BLaER1 treated with 17β-estradiol and CSF1 and Interleukin-3, amounts not matched to agents 10 nM and 100 nM (cell line): Measurements from ENCODE around the gene ZACN.

Experiments
- H3K27ac ChIP-seq, 11 experiments: shearing (Covaris generic); formaldehyde crosslinking; 2 replicates each; pipeline ENCODE4 v1.8.1; 2022
- H3K27me3 ChIP-seq, 11 experiments: shearing (Covaris generic); formaldehyde crosslinking; 2 replicates each; pipeline ENCODE4 v1.8.1; 2022
- H3K36me3 ChIP-seq, 11 experiments: shearing (Covaris generic); formaldehyde crosslinking; 2 replicates each; pipeline ENCODE4 v1.8.1; 2022
- H3K4me1 ChIP-seq, 10 experiments: shearing (Covaris generic); formaldehyde crosslinking; 2 replicates each; pipeline ENCODE4 v1.8.1; 2022
- H3K4me2 ChIP-seq, 11 experiments: shearing (Covaris generic); formaldehyde crosslinking; 2 replicates each; pipeline ENCODE4 v1.8.1; 2022
- H3K4me3 ChIP-seq, 10 experiments: shearing (Covaris generic); formaldehyde crosslinking; 2 replicates each; pipeline ENCODE4 v1.8.1; 2022
- H3K9ac ChIP-seq, 11 experiments: shearing (Covaris generic); formaldehyde crosslinking; 2 replicates each; pipeline ENCODE4 v1.8.1; 2022
- H3K9me3 ChIP-seq, 11 experiments: shearing (Covaris generic); formaldehyde crosslinking; replicated peaks in 1 of 11; 2 replicates each; pipeline ENCODE4 v1.8.1; 2022
- H4K20me1 ChIP-seq, 11 experiments: shearing (Covaris generic); formaldehyde crosslinking; 2 replicates each; pipeline ENCODE4 v1.8.1; 2022
- Cebpa-rat ChIP-seq, 11 experiments: shearing (Covaris generic); IDR thresholded peaks; 2 replicates each; pipeline ENCODE4 v1.8.1; 2022

ZACN gene

GRCh38 chr17:76078860-76079534, at the start of gene ZACN:
Gene ZACN (plus strand): TSS chr17:76079182. CDS start chr17:76079265, 83 bp downstream.
- H3K36me3 ChIP-seq: peaks cover 14 to 26% (median 21%) of the 10 kb centered on the region in 11 experiments
- no peak for TF ChIP-seq Cebpa-rat (IDR thresholded peaks at IDR 0.05)
- no peak within 1 kb of the TSS for H3K4me3 ChIP-seq
- peak within 1 kb of the TSS in 3 of 11 experiments; percentile 34 to 47 (median 45); a peak in 3 of 22 replicates for H3K9ac ChIP-seq
- H4K20me1 ChIP-seq: peaks cover 0 to 90% (median 32%) of the 10 kb centered on the region in 11 experiments; a peak in 15 of 22 replicates
- H3K9me3 ChIP-seq: no peaks in the 10 kb centered on the region
- peaks cover 61 to 72% (median 67%) of the 10 kb centered on the region in 11 experiments for H3K27me3 ChIP-seq
- no peak within 1 kb of the TSS for H3K27ac ChIP-seq
- peak within 1 kb of the TSS; percentile 72 to 94 (median 88) for H3K4me2 ChIP-seq
- H3K4me1 ChIP-seq: peaks cover 56 to 66% (median 64%) of the 10 kb centered on the region in 10 experiments

- no peak overlapping the region for H3K4me3 ChIP-seq
- H4K20me1 ChIP-seq: peaks cover 0 to 4% (median 0%) of the 10 kb centered on the region in 11 experiments; a peak in 2 of 22 replicates
- no peak for TF ChIP-seq Cebpa-rat (IDR thresholded peaks at IDR 0.05)
- no peak overlapping the region for H3K27ac ChIP-seq
- H3K4me1 ChIP-seq: peaks cover 10 to 53% (median 42%) of the 10 kb centered on the region in 10 experiments; a peak in 19 of 20 replicates
- H3K9ac ChIP-seq: no peak overlapping the region
- peaks cover 0 to 12% (median 0%) of the 10 kb centered on the region in 11 experiments; a peak in 4 of 22 replicates for H3K9me3 ChIP-seq
- no peak overlapping the region for H3K4me2 ChIP-seq
- H3K27me3 ChIP-seq: no peaks in the 10 kb centered on the region
- peaks cover 0 to 12% (median 0%) of the 10 kb centered on the region in 11 experiments; a peak in 4 of 22 replicates for H3K36me3 ChIP-seq
Observed at GRCh38 chr17:76032073-76032779, 46.8 kb upstream of the ZACN start.

GRCh38 chr17:76032780-76033108, 46.2 kb upstream of the ZACN start:
- H3K4me2 ChIP-seq: no peak overlapping the region
- no peak overlapping the region for H3K9ac ChIP-seq
- no peaks in the 10 kb centered on the region for H3K27me3 ChIP-seq
- H3K27ac ChIP-seq: no peak overlapping the region
- TF ChIP-seq Cebpa-rat (IDR thresholded peaks at IDR 0.05): no peak
- H3K4me1 ChIP-seq: peaks cover 10 to 53% (median 43%) of the 10 kb centered on the region in 10 experiments; a peak in 19 of 20 replicates
- H3K4me3 ChIP-seq: no peak overlapping the region
- peaks cover 0 to 17% (median 0%) of the 10 kb centered on the region in 11 experiments; a peak in 7 of 22 replicates for H3K36me3 ChIP-seq
- H4K20me1 ChIP-seq: peaks cover 0 to 9% (median 0%) of the 10 kb centered on the region in 11 experiments; a peak in 3 of 22 replicates
- H3K9me3 ChIP-seq: peaks cover 0 to 12% (median 0%) of the 10 kb centered on the region in 11 experiments; a peak in 4 of 22 replicates

DNA sequence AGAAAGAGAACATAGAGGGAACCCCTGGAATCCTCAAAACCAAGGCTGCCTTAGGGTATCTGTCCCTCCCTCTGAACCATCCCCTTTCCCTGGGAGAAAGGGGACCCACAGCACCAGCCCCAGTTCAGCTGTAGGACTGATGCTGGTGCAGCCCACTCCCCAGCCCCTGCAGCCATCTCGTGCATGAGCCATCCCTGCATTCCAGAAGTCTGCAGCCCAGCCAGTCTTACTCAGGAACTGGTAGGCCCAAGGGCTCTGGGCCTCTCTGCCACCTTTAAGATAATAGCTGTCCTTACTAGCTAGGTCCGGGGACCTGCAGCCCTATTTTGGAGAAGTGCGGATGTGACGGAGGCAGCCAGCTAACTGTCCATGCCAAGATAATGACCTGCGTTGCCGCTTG, 45.8 kb upstream of the ZACN start:
- Histone ChIP-seq H3K4me1 (peaks cover 10 to 53% (median 45%) of the 10 kb centered on the region in 10 experiments; a peak in 19 of 20 replicates), H3K27ac (no peak overlapping the region), H3K9ac (no peak overlapping the region), H3K9me3 (peaks cover 0 to 12% (median 0%) of the 10 kb centered on the region in 11 experiments; a peak in 4 of 22 replicates), H3K4me3 (no peak overlapping the region), H4K20me1 (peaks cover 0 to 12% (median 0%) of the 10 kb centered on the region in 11 experiments; a peak in 3 of 22 replicates), H3K27me3 (no peaks in the 10 kb centered on the region), H3K4me2 (no peak overlapping the region), H3K36me3 (peaks cover under 1 to 21% (median 4%) of the 10 kb centered on the region in 11 experiments; a peak in 20 of 22 replicates)
- TF ChIP-seq Cebpa-rat (IDR thresholded peaks at IDR 0.05): no peak

DNA sequence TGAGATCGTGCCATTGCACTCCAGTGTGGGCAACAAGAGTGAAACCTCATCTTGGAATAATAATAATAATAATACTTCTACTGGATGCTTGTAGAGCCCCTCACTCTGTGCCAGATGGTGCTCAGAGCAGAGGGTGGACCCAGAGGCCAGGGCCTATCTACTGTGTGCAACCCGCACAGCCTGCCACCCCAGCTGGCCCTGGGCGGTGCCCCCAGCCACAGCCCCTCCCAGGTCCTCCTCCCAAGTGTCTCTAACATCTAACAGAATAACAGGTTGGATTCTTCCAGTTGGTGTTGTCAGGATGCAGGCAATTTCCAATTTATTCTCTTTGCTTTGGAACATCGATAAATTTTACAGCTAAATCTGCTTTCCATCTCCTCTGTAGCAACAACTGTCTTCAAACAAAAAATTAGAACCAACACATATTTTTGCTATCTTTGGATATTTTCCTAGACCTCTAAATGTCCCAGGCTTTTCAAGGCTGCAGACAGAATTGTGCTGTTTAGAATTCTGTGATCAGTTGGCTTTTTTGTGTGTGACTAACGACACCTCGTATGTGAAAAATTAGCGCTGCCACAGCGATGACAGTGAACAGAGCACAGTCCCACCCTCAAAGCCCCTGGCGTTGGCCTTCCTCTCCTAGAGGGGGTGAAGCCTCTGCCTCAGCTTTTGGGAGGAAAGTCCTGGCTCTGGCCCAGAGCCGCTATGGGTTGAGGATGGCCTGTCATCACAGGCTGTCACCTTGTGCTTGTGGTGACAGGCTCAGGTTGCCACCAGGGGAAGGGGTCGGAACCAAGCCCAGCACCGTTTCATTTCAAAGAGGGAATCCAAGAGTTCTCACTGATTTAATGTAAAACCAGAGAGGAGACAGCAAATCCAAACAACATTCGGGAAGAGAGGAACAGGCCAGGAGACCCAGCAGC, 44.3 kb upstream of the ZACN start:
- peaks cover 16 to 36% (median 19%) of the 10 kb centered on the region in 11 experiments for H3K36me3 ChIP-seq

DNA sequence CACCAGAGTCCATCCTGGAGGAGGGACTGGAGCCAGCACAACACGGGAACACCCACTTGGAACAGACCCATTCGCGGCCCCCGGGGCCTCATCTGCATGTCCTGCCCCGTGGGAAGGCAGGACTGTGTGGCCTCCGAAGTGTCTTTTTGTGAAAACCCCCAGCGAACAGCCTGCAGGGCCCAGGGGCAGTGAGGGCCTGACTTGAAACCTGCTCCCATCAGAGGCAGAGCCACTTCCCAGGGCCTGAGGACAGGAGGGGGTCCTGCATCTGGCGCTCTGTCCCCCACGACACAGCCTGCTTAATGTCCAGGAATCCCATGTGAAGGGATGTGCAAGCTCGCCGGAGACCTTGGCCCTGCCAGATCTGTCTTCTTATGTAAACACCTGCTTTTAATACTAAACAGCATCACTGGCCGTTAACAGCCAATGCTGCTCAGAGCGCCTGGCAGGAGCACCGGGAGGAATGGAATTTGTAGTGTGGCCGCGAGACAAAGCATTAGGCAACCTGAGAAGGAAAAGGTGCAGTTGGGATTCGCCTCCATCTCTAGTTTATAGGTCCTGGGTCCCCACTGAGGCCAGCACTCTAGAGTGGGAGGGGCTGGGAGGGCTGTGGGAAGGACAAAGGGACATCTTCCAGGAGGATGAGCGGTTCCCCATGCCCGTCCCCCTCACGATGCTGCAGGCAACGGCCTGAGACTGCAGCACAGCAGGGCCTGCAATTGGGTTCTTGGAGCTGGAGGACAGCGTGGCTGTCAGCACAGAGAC, 42.3 kb upstream of the ZACN start:
- Histone ChIP-seq H3K9ac (peak overlapping the region in 4 of 11 experiments; percentile 24 to 56 (median 40); a peak in 6 of 22 replicates), H3K4me3 (no peak overlapping the region), H3K4me1 (peaks cover 0 to 31% (median 23%) of the 10 kb centered on the region in 10 experiments; a peak in 16 of 20 replicates), H3K36me3 (peaks cover 36 to 56% (median 39%) of the 10 kb centered on the region in 11 experiments), H4K20me1 (peaks cover 0 to 29% (median 0%) of the 10 kb centered on the region in 11 experiments; a peak in 6 of 22 replicates), H3K27me3 (no peaks in the 10 kb centered on the region), H3K9me3 (peaks cover 0 to 12% (median 0%) of the 10 kb centered on the region in 11 experiments; a peak in 4 of 22 replicates), H3K27ac (peak overlapping the region in 6 of 11 experiments; percentile 14 to 62 (median 48); a peak in 9 of 22 replicates), H3K4me2 (peak overlapping the region in 8 of 11 experiments; percentile 49 to 77 (median 67); a peak in 16 of 22 replicates)
- no peak for TF ChIP-seq Cebpa-rat (IDR thresholded peaks at IDR 0.05)

More for the DNA sequence above, 44.3 kb upstream of the ZACN start:
- TF ChIP-seq Cebpa-rat (IDR thresholded peaks at IDR 0.05): no peak
- H3K4me3 ChIP-seq: no peak overlapping the region
- no peak overlapping the region for H3K27ac ChIP-seq
- H3K4me1 ChIP-seq: peaks cover 4 to 43% (median 34%) of the 10 kb centered on the region in 10 experiments; a peak in 19 of 20 replicates
- peaks cover 0 to 17% (median 0%) of the 10 kb centered on the region in 11 experiments; a peak in 5 of 22 replicates for H4K20me1 ChIP-seq
- H3K9ac ChIP-seq: no peak overlapping the region; a peak in 1 of 22 replicates
- H3K27me3 ChIP-seq: no peaks in the 10 kb centered on the region
- peaks cover 0 to 12% (median 0%) of the 10 kb centered on the region in 11 experiments; a peak in 4 of 22 replicates for H3K9me3 ChIP-seq
- no peak overlapping the region for H3K4me2 ChIP-seq

DNA sequence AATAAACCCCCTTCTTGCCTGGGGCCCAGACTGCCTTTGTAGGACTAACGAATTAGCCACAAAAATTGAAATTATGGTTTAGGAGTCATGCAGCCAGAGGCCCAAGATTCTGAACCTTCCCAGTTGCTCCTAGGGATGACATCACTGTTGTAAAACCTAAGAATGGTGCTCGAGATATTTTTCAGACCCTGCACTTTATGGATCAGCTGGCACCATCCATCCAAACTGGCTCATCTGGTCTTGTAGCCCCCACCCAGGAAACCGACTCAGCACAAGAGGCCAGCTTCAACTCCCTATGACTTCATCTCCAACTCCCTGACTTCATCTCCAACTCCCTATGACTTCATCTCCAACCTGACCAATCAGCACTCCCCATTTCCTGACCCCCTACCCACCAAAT, 40.9 kb upstream of the ZACN start:
- H4K20me1 ChIP-seq: peaks cover 0 to 33% (median 0%) of the 10 kb centered on the region in 11 experiments; a peak in 6 of 22 replicates
- H3K4me3 ChIP-seq: no peak overlapping the region
- TF ChIP-seq Cebpa-rat (IDR thresholded peaks at IDR 0.05): no peak
- H3K27ac ChIP-seq: peak overlapping the region in 7 of 11 experiments; percentile 11 to 62 (median 40); a peak in 9 of 22 replicates
- H3K36me3 ChIP-seq: peaks cover 50 to 70% (median 53%) of the 10 kb centered on the region in 11 experiments
- H3K4me2 ChIP-seq: peak overlapping the region in 9 of 11 experiments; percentile 18 to 77 (median 64); a peak in 17 of 22 replicates
- peaks cover 0 to 31% (median 23%) of the 10 kb centered on the region in 10 experiments; a peak in 16 of 20 replicates for H3K4me1 ChIP-seq
- peaks cover 0 to 3% (median 0%) of the 10 kb centered on the region in 11 experiments; a peak in 3 of 22 replicates for H3K9me3 ChIP-seq
- peak overlapping the region in 6 of 11 experiments; percentile 11 to 56 (median 30); a peak in 7 of 22 replicates for H3K9ac ChIP-seq
- H3K27me3 ChIP-seq: no peaks in the 10 kb centered on the region
